GM12872 (cell line): ENCODE measurements around the gene SARM1.
A peak's percentile ranks its signal among the peaks of the same experiment; 100 is the strongest.

Experiments
- CTCF ChIP-seq: IDR thresholded peaks from 3 replicates; pipeline ENCODE4 v1.5.1; 2011; ENCODE audit warnings: low read depth, mild to moderate bottlenecking, low read length, moderate library complexity; ENCODE audit not compliant: insufficient read depth

Gene SARM1

GRCh38 chr17:28366605-28367004 lies 4.9 kb upstream of the SARM1 start:
- peak; percentile 36; the same call in 2 of the 3 replicates for TF ChIP-seq CTCF

- no peak for TF ChIP-seq CTCF
Measured at GRCh38 chr17:28367641-28368305, 3.7 kb upstream of the SARM1 start.

- no peak for TF ChIP-seq CTCF
Measured at GRCh38 chr17:28368306-28368831, 3.1 kb upstream of the SARM1 start.

- TF ChIP-seq CTCF: no peak
Measured at GRCh38 chr17:28368915-28369683, 2.4 kb upstream of the SARM1 start.

GRCh38 chr17:28369684-28370034 lies 1.8 kb upstream of the SARM1 start:
- no peak for TF ChIP-seq CTCF

GRCh38 chr17:28370035-28370743 lies 1.3 kb upstream of the SARM1 start, which contains the start of gene VTN:
VTN (minus strand) TSS chr17:28370307; CDS start chr17:28370203, 104 bp downstream.
- no peak for TF ChIP-seq CTCF

GRCh38 chr17:28370744-28371103 lies 770 bp upstream of the SARM1 start:
- TF ChIP-seq CTCF: no peak
